H1 (cell line): ENCODE data around the gene CRB2. TPM values are rescaled to one million over a fixed set of nuclear protein-coding genes. Genes with fewer than 3 reads are reported as not detected.

Experiments
- CTCF ChIA-PET: fragments of 300-600 bp; sonication (Branson Sonifier 250); formaldehyde crosslinking; loops from one replicate; lab custom pipeline; 2021; ENCODE audit not compliant: partially characterized antibody; lab: Charles Lee
- POLR2A ChIA-PET: fragments of 300-600 bp; sonication (Branson Sonifier 250); formaldehyde crosslinking; loops from one replicate; lab custom pipeline; 2021; ENCODE audit warnings: inconsistent platforms; ENCODE audit not compliant: partially characterized antibody; lab: Charles Lee
- DNase-seq, 2 experiments: peaks; one replicate each; pipeline versions ENCODE4 v3.0.0 to v3.0.0-alpha.2; 2010 to 2022; ENCODE audit warnings: low spot score in 2 of 2, low read depth in 1 of 2, mixed read lengths in 1 of 2
- FAIRE-seq: peaks from 2 replicates; lab custom pipeline; 2011; peaks lifted over from hg19 to GRCh38; lab: Jason Lieb, UNC
- H2AFZ ChIP-seq: 2 replicates; pipeline ENCODE4 v1.8.1; 2012; ENCODE audit warnings: low read length, inconsistent platforms
- H2AK5ac ChIP-seq: 2 replicates; pipeline ENCODE4 v1.6.1; 2013; ENCODE audit warnings: low read depth, low read length
- H2BK120ac ChIP-seq: replicated peaks from 2 replicates; pipeline ENCODE3; 2013; ENCODE audit warnings: low read depth, low read length, inconsistent platforms
- H2BK12ac ChIP-seq: 2 replicates; pipeline ENCODE4 v1.6.1; 2013; ENCODE audit warnings: low read depth, low read length
- H2BK15ac ChIP-seq: 2 replicates; pipeline ENCODE4 v1.6.1; 2013; ENCODE audit warnings: low read length
- H2BK20ac ChIP-seq: 2 replicates; pipeline ENCODE4 v1.6.1; 2013; ENCODE audit warnings: low read length
- H2BK5ac ChIP-seq: 2 replicates; pipeline ENCODE4 v1.6.1; 2013; ENCODE audit warnings: low read depth, low read length
- H3K14ac ChIP-seq: 2 replicates; pipeline ENCODE4 v1.6.1; 2013; ENCODE audit warnings: inconsistent platforms; ENCODE audit not compliant: insufficient read length
- H3K18ac ChIP-seq: 2 replicates; pipeline ENCODE4 v1.6.1; 2013; ENCODE audit warnings: low read length; ENCODE audit errors: extremely low read depth
- H3K23ac ChIP-seq: 2 replicates; pipeline ENCODE4 v1.6.1; 2013; ENCODE audit warnings: inconsistent platforms; ENCODE audit not compliant: insufficient read length
- H3K23me2 ChIP-seq: 2 replicates; pipeline ENCODE4 v1.6.1; 2013; ENCODE audit warnings: low read depth, low read length
- H3K27ac ChIP-seq: 2 replicates; pipeline ENCODE4 v1.6.1; 2011; ENCODE audit warnings: low read depth, low read length, inconsistent platforms
- H3K27me3 ChIP-seq, 4 experiments: replicated peaks in 1 of 4; 1 replicate in 1 of 4; 2 replicates in 3 of 4; pipeline versions ENCODE4 v1.6.1 to v1.8.1; 2011 to 2013; ENCODE audit warnings: low read length in 3 of 4, mild to moderate bottlenecking in 3 of 4, inconsistent platforms in 2 of 4, mixed read lengths in 2 of 4, moderate library complexity in 1 of 4; ENCODE audit not compliant: control insufficient read depth in 3 of 4, insufficient read depth in 3 of 4; ENCODE audit errors: extremely low read depth in 1 of 4
- H3K36me3 ChIP-seq, 4 experiments: 2 replicates each; pipeline versions ENCODE4 v1.6.1 to v1.8.1; 2011 to 2013; ENCODE audit warnings: mild to moderate bottlenecking in 4 of 4, low read length in 3 of 4, moderate library complexity in 2 of 4, control low read depth in 1 of 4, inconsistent platforms in 1 of 4; ENCODE audit not compliant: insufficient read depth in 4 of 4, control insufficient read depth in 2 of 4
- H3K4ac ChIP-seq: replicated peaks from 2 replicates; pipeline ENCODE3; 2013; ENCODE audit warnings: low read length, low read depth, mixed read lengths, inconsistent platforms; ENCODE audit not compliant: insufficient read length
- H3K4me1 ChIP-seq, 4 experiments: replicated peaks in 1 of 4; 1 replicate in 1 of 4; 2 replicates in 3 of 4; pipeline versions ENCODE4 v1.6.1 to v1.8.1; 2011 to 2013; ENCODE audit warnings: low read length in 3 of 4, inconsistent platforms in 2 of 4, mixed read lengths in 1 of 4; ENCODE audit not compliant: insufficient read depth in 4 of 4, control insufficient read depth in 3 of 4
- H3K4me2 ChIP-seq, 2 experiments: 2 replicates each; pipeline versions ENCODE4 v1.6.1 to v1.8.1; 2011 to 2013; ENCODE audit warnings: low read depth in 2 of 2, low read length in 2 of 2, control low read depth in 1 of 2, inconsistent platforms in 1 of 2, mild to moderate bottlenecking in 1 of 2; ENCODE audit not compliant: insufficient read depth in 1 of 2
- H3K4me3 ChIP-seq, 4 experiments: fragments of 200-600, 300-600 bp in 1 of 4; sonication (generic), shearing (Covaris generic), sonication (Bioruptor Twin) in 1 of 4; 2 replicates each; pipeline versions ENCODE4 v1.5.1 to v1.8.1; 2011 to 2016; ENCODE audit warnings: low read length in 4 of 4, low read depth in 3 of 4, control low read depth in 2 of 4, inconsistent platforms in 2 of 4, mild to moderate bottlenecking in 2 of 4, mixed read lengths in 1 of 4, moderate library complexity in 1 of 4; ENCODE audit not compliant: insufficient read depth in 2 of 4; ENCODE audit errors: extremely low read depth in 1 of 4
- H3K56ac ChIP-seq: replicated peaks from 2 replicates; pipeline ENCODE3; 2013; ENCODE audit warnings: low read depth, mild to moderate bottlenecking, mixed read lengths, low read length, inconsistent platforms; ENCODE audit not compliant: insufficient read length
- H3K79me1 ChIP-seq: 2 replicates; pipeline ENCODE4 v1.6.1; 2013; ENCODE audit warnings: low read depth, low read length, control low read depth
- H3K79me2 ChIP-seq, 2 experiments: 2 replicates each; pipeline versions ENCODE4 v1.6.1 to v1.8.1; 2012 to 2013; ENCODE audit warnings: low read length in 2 of 2, mild to moderate bottlenecking in 2 of 2, inconsistent platforms in 1 of 2; ENCODE audit not compliant: insufficient read depth in 2 of 2, control insufficient read depth in 1 of 2
- H3K9ac ChIP-seq, 4 experiments: replicated peaks in 1 of 4; 1 replicate in 1 of 4; 2 replicates in 3 of 4; pipeline versions ENCODE4 v1.6.1 to v1.8.1; 2011 to 2013; ENCODE audit warnings: low read depth in 3 of 4, low read length in 3 of 4, control low read depth in 2 of 4, mild to moderate bottlenecking in 2 of 4, moderate library complexity in 2 of 4, inconsistent platforms in 1 of 4; ENCODE audit errors: extremely low read depth in 1 of 4
- H3K9me3 ChIP-seq, 2 experiments: 2 replicates each; pipeline versions ENCODE4 v1.6.1 to v1.8.1; 2012 to 2013; ENCODE audit warnings: mild to moderate bottlenecking in 2 of 2, moderate library complexity in 2 of 2, control low read depth in 1 of 2, inconsistent platforms in 1 of 2, low read depth in 1 of 2, low read length in 1 of 2, mixed read lengths in 1 of 2; ENCODE audit not compliant: insufficient read depth in 2 of 2
- H4K20me1 ChIP-seq, 2 experiments: replicated peaks in 1 of 2; 2 replicates each; pipeline versions ENCODE3 to v1.8.1; 2011 to 2013; ENCODE audit warnings: inconsistent platforms in 2 of 2, low read length in 2 of 2, mild to moderate bottlenecking in 1 of 2; ENCODE audit not compliant: insufficient read depth in 2 of 2, control insufficient read depth in 1 of 2
- H4K5ac ChIP-seq: 2 replicates; pipeline ENCODE4 v1.6.1; 2013; ENCODE audit warnings: low read length, low read depth, mixed read lengths, inconsistent platforms; ENCODE audit not compliant: insufficient read length
- H4K8ac ChIP-seq: 2 replicates; pipeline ENCODE4 v1.8.0; 2013; ENCODE audit warnings: mild to moderate bottlenecking, moderate library complexity, low read length, inconsistent platforms; ENCODE audit not compliant: insufficient read depth; ENCODE audit errors: extremely low read depth
- H4K91ac ChIP-seq: replicated peaks from 2 replicates; pipeline ENCODE3; 2013; ENCODE audit warnings: low read length, mixed read lengths, inconsistent platforms; ENCODE audit not compliant: insufficient read length
- CEBPB ChIP-seq: IDR thresholded peaks from 2 replicates; pipeline ENCODE4 v1.6.1; 2012; ENCODE audit warnings: low read depth, low read length
- EP300 ChIP-seq, 2 experiments: IDR thresholded peaks; 1 replicate in 1 of 2; 2 replicates in 1 of 2; pipeline ENCODE4 v1.6.1; 2011 to 2012; ENCODE audit warnings: low read depth in 2 of 2, low read length in 2 of 2, mild to moderate bottlenecking in 2 of 2, borderline replicate concordance in 1 of 2, inconsistent platforms in 1 of 2, moderate library complexity in 1 of 2
- SAP30 ChIP-seq: fragments of 300-600 bp; sonication (generic); IDR thresholded peaks from 2 replicates; pipeline ENCODE4 v1.7.1; 2012; ENCODE audit warnings: low read length, moderate library complexity, mild to moderate bottlenecking, inconsistent platforms; ENCODE audit not compliant: insufficient read depth, insufficient replicate concordance
- USF2 ChIP-seq: IDR thresholded peaks from 2 replicates; pipeline ENCODE4 v1.6.1; 2011; ENCODE audit warnings: low read length, improper control_type of control experiment
- ZNF274 ChIP-seq: IDR thresholded peaks from 2 replicates; pipeline ENCODE4 v1.7.0; 2012; ENCODE audit warnings: low read length, borderline replicate concordance; ENCODE audit errors: extremely low read depth
- WGBS, 2 experiments: shearing (Covaris generic) in 1 of 2; methylation state at CpG; one replicate each; pipeline versions ENCODE4 v1.1.6 to v1.1.7; 2013 to 2015; ENCODE audit warnings: low lambda C conversion rate in 2 of 2, mixed read lengths in 2 of 2, inconsistent platforms in 1 of 2, low coverage in 1 of 2, missing lambda C conversion rate in 1 of 2; ENCODE audit not compliant: insufficient replicate concordance in 2 of 2, insufficient coverage in 1 of 2, insufficient read length in 1 of 2; ENCODE audit errors: extremely low coverage in 1 of 2, missing lambda C conversion rate in 1 of 2; 5-methylcytosine and 5-hydroxymethylcytosine counted together
- polyA plus RNA-seq, 7 experiments: library from polyadenylated mRNA; depleted of rRNA in 3 of 7; stranded (reverse) in 5 of 7; unstranded in 2 of 7; fragments of >200 nt in 5 of 7; fragments of 200-250 nt in 2 of 7; gene quantifications; 1 replicate in 5 of 7; 2 replicates in 1 of 7; 4 replicates in 1 of 7; pipeline versions ENCODE4 v1.2.1 to v1.2.3, GENCODE V29; 2011 to 2013; ENCODE audit warnings: missing spikeins in 2 of 7, mixed read lengths in 2 of 7
- total RNA-seq: library from RNA; stranded (reverse); fragmentation: NEBNext Ultra II Directional; extraction: Animal tissue kit (Norgen Biotek cat#: 25700); gene quantifications from 2 replicates; pipeline ENCODE4 v1.2.1, GENCODE V29; 2021

Gene CRB2
- total and polyA plus RNA-seq, 2 of the 8 experiments (the other 6 are each of a cell fraction or from before 2014, with no cell fraction given) = 4.0 to 8.4 TPM

- no peak overlapping the region for H3K4ac ChIP-seq
- no peak overlapping the region for H3K14ac ChIP-seq
- no peak overlapping the region for H3K27ac ChIP-seq
- H3K18ac ChIP-seq = no peak overlapping the region
- no peaks in the 10 kb centered on the region for H3K79me2 ChIP-seq
- H2BK12ac ChIP-seq = no peak overlapping the region
- H4K91ac ChIP-seq = no peak overlapping the region
- no peak overlapping the region for H2AK5ac ChIP-seq
- ChIA-PET CTCF (interaction anchor here (0.6 to 4.9 kb wide), 9 partner anchors 8 to 956 kb away, joined by 3 to 40 read pairs (median 4); no protein-coding TSS in a partner anchor), POLR2A (interaction anchor here (1.0 to 1.4 kb wide), 3 partner anchors 9 to 19 kb away, joined by 3 to 4 read pairs (median 3); no protein-coding TSS in a partner anchor)
- no peak overlapping the region for H3K4me2 ChIP-seq
- whole genome bisulfite sequencing, 2 experiments = 87% methylated on average over 12 of the region's 12 CpGs; no CpG with 5 or more reads in 1 of the 2 experiments
- H3K23me2 ChIP-seq = no peaks in the 10 kb centered on the region
- H3K36me3 ChIP-seq = no peaks in the 10 kb centered on the region; a peak in 1 of 8 replicates
- DNase-seq = no peak
- H4K20me1 ChIP-seq = no peaks in the 10 kb centered on the region
- no peak overlapping the region for H2BK5ac ChIP-seq
- H4K5ac ChIP-seq = no peak overlapping the region
- no peak overlapping the region for H2AFZ ChIP-seq
- no peak overlapping the region for H2BK20ac ChIP-seq
- no peaks in the 10 kb centered on the region for H3K79me1 ChIP-seq
- H3K4me1 ChIP-seq = peaks cover 0 to 18% (median 9%) of the 10 kb centered on the region in 4 experiments; a peak in 6 of 7 replicates
- H2BK15ac ChIP-seq = no peak overlapping the region
- FAIRE-seq = no peak
- H4K8ac ChIP-seq = no peak overlapping the region; the same call in 1 of the 2 replicates
- H3K9ac ChIP-seq = no peak overlapping the region
- H3K23ac ChIP-seq = no peak overlapping the region
- no peak overlapping the region for H3K56ac ChIP-seq
- H2BK120ac ChIP-seq = no peak overlapping the region
- H3K4me3 ChIP-seq = no peak overlapping the region
- H3K9me3 ChIP-seq = no peaks in the 10 kb centered on the region
- H3K27me3 ChIP-seq = no peaks in the 10 kb centered on the region
- TF ChIP-seq USF2 = no peak
- TF ChIP-seq ZNF274 = no peak
- TF ChIP-seq EP300 (IDR thresholded peaks at IDR 0.05; ENCODE audit: borderline replicate concordance in 1 of 2, low read depth in 2 of 2, low read length in 2 of 2) = no peak
- TF ChIP-seq CEBPB = no peak
- TF ChIP-seq SAP30 = no peak
These were observed 54.4 kb downstream of the CRB2 start for GRCh38 chr9:123410281-123410910.
